ES-I3 (cell line): ENCODE data around the gene PTPRU.
"Not testable (repeated sequence)": the region's sequence is repeated elsewhere in the genome, so short reads cannot be mapped to it uniquely, and the experiment has no call there.

Experiments
- H3K36me3 ChIP-seq: 2 replicates; pipeline ENCODE4 v1.6.1; 2013; ENCODE audit warnings: mild to moderate bottlenecking, low read length, control low read depth, moderate library complexity; ENCODE audit not compliant: insufficient read depth
- H3K4me1 ChIP-seq: 2 replicates; pipeline ENCODE4 v1.6.1; 2013; ENCODE audit warnings: mild to moderate bottlenecking, control low read depth, low read length; ENCODE audit not compliant: insufficient read depth
- H3K9ac ChIP-seq: 2 replicates; pipeline ENCODE4 v1.6.1; 2013; ENCODE audit warnings: low read depth, mild to moderate bottlenecking, low read length, moderate library complexity
- H3K9me3 ChIP-seq: 2 replicates; pipeline ENCODE4 v1.6.1; 2013; ENCODE audit warnings: mild to moderate bottlenecking, low read length, moderate library complexity; ENCODE audit not compliant: control insufficient read depth, insufficient read depth

The PTPRU gene

DNA sequence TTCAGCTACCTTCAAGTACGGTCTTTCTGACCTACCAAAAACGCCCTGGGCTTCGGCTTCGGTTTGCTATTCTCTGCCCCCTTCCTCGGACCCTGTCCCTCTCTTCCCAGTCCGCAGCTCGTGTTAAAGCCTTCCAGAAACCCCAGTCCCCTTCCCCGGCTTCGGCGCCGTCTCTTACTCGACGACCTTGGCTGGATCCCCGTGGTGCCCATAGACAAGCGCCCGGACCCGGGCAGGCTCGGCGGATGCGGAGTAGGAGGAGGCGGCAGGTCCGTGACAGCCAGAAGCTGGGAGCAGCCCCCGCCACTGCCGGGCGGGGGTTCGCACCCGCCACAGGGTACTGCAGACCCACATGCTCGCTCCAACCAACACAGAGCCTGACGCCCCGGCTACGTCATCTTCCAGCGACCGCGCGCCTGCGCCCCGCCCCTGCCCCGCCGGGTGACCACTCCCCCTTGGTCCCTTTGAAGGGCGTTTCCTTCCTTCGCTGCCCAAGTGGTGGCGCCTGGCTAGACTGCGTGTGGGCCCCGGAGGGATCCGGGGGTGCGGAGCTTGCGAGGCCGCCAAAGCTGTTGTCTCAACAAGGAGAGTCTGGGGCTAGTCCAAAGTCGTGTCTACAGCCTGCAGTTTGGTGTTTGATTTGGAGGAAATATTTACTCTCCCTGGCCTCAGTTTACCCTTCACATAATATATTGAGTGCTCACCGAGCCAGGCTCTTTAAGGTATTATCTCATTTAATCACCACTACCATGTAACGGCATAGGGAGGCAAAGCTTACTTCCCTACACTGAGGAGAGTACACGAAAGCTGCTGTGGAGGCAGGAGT lies 5.6 kb upstream of the PTPRU start, which contains the start of gene MECR:
Gene MECR (minus strand): TSS at position 382 of the 826 bp plus-strand sequence. CDS start 28 bp downstream, at position 354.
- H3K4me1 ChIP-seq: peaks cover 5% of the 10 kb centered on the region; the same call in 1 of the 2 replicates
- H3K9ac ChIP-seq: peak within 1 kb of the TSS; percentile 100
- no peaks in the 10 kb centered on the region for H3K36me3 ChIP-seq
- no peaks in the 10 kb centered on the region for H3K9me3 ChIP-seq

DNA sequence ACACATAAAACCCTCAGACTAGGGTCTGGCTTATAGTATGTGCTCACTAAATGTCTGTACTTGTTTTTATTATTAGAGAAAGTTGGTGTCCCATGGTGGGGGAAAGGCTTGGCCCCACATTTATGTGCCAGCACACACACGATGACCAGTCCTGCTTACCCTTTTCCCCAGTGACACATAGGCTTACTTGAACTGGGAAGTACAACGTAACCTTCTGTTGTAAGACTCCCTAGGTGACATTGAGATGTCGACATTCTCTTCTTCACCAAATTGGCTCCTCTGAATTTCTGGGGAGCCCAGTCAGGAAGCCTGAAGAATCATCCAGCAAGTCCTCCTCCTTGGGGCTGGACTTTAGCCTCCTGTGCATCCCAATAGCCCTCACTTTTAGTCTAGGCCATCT lies 3.9 kb upstream of the PTPRU start:
- peaks cover 5% of the 10 kb centered on the region; the same call in 1 of the 2 replicates for H3K4me1 ChIP-seq
- H3K9me3 ChIP-seq: no peaks in the 10 kb centered on the region
- H3K36me3 ChIP-seq: no peaks in the 10 kb centered on the region
- no peak overlapping the region for H3K9ac ChIP-seq

DNA sequence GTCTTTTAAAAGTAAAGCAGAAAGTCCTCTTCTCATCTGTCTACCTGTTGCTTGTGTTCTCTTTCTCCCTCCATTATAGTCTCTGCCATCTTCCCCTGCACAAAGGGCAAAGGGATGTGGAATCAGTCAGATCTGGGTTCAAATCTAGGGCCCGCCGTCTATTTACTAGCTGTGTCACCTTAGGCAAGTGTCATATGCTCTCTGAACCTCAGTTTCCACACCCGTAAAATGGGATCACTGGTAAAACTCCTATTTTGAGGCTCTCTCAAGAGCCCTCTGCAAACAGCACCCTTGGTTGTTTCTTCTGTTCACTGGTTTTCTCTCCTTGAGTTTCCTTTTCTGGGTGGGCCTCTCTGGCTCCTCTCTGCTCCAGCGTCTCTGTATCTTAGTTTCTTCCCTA lies 2.6 kb upstream of the PTPRU start:
- Histone ChIP-seq H3K4me1 (peaks cover 1% of the 10 kb centered on the region), H3K9me3 (no peaks in the 10 kb centered on the region), H3K36me3 (no peaks in the 10 kb centered on the region), H3K9ac (no peak overlapping the region)

DNA sequence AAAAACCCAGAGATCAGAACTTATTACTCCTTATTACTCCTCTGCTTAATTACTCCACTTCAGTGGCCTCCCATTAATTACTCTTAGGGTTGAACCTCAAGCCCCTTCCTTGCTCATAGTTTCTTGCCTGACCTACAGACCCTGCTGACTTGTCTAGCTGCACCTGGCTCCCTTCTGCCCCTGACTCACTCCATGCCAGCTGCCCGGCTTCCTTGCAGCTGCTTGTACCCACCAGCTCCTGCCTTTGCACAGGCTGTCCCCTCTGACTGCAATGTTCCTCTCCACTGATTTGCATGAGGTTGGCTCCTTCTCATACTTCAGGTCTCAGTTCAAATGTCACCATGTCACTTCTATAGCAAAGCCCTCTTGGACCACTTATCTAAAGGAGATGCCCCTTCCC lies 1.9 kb upstream of the PTPRU start:
- Histone ChIP-seq H3K4me1 (peaks cover 8% of the 10 kb centered on the region), H3K9ac (no peak overlapping the region), H3K9me3 (no peaks in the 10 kb centered on the region), H3K36me3 (no peaks in the 10 kb centered on the region)

DNA sequence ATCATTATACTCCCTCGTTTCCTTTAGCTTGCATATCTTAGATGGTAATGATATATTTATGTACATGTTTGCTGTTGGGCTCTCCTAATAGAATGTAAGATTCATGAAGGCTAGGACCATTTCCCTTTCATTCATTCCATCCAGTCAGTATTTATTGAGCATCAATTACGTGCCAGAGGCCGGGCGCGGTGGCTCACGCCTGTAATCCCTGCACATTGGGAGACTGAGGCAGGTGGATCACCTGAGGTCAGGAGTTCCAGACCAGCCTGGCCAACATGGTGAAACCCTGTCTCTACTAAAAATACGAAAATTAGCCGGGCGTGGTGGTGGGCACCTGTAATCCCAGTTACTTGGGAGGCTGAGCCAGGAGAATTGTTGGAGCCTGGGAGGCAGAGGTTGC lies 1.4 kb upstream of the PTPRU start:
- not testable (repeated sequence) for H3K36me3 ChIP-seq, H3K9me3 ChIP-seq, H3K9ac ChIP-seq
- peaks cover 12% of the 10 kb centered on the region for H3K4me1 ChIP-seq

DNA sequence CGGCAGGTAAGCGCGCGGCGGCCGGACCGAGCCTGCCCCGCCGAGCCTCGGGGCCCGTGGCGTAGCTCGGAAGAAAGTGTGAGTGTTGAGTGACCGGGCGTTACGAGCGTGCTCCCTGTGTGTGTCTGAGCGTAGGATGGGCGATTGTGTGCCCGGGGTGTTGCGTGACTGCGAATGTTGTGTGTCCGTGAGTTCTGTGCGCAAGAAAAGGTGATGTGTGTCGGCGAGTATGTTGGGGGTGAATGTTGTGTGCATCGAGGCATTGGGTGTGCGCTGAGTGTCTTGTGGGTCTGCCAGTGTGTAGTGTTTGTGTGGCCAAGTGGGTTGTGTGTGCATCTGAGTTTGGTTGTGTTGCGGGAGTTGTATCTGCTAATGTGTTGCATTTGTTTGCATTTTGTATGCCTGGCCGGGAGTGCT lies 398 bp downstream of the PTPRU start:
- H3K36me3 ChIP-seq: no peaks in the 10 kb centered on the region
- no peaks in the 10 kb centered on the region for H3K9me3 ChIP-seq
- H3K4me1 ChIP-seq: peaks cover 15% of the 10 kb centered on the region
- peak overlapping the region; percentile 75 for H3K9ac ChIP-seq

DNA sequence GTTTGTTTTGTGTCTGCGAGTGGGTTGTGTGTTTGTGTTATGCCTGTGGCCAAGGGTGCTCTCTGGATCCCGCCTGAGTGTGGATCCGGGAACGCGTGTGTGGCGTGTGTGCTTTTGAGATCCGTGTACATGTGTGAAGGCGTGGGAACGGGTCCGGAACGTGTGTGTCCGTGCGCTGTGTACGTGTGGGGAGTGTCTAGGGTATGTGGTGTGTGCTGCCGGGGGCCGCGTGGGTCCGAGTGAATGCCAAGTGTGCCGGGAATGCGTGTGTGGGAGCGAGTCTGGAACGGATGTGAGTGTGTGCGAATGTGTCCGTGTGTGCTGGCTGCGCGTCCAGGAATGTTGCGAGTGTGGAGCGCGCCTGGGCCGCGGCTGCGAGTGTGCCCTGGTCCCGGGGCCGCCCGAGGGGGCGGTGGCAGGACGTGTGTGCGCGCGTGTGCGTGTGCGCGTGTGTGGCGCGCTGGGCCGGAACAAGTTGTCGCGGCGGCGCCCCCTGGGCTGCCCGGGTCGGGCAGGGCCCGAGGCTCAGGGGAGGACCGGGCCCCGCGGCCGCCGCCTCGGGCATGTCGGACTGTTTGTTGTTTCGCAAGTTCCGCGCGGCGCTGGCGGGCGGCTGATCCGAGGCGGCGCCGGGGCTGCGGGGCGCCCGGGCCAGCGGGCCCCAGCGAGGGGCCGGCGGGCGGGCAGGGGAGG lies 953 bp downstream of the PTPRU start:
- Histone ChIP-seq H3K9me3 (no peaks in the 10 kb centered on the region), H3K9ac (peak overlapping the region; percentile 75), H3K4me1 (peaks cover 15% of the 10 kb centered on the region), H3K36me3 (no peaks in the 10 kb centered on the region)

DNA sequence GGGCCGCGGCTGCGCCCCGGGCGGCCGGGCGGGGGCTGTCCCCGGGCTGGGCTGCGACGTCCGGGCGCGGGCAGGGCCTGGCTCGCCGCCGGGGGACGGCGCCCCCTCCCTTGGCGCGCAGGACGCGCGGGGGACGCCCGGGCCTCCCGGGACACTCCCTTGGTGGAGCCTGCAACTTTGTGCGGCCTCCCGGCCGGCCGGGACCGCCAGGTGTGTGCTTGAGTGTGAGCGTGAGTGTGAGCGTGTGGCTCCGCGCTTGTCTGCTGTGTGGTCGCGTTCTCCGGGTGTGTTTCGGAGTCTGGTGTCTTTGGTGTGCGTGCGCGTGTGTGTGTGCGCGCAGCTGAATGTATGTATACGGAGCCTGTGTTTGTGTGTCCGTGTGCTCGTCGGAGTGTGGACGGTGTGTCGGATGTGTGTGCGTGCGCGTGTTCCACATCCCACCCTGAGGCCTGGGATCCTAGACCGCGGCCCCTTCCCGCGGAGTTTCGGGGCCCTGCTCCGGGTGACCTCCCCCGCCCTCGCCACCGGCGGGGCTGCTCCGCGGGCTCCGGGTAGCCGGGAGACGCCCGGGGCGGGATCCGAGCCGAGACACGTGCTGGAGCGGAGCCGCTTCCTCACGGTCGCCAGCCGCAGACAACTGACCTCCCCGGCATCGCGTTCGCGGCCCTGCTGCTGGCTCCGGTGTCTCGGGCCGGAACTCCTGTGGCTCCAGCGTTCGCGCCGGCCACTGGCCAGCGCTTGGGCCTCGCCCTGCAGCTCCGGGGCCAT lies 1.7 kb downstream of the PTPRU start:
- no peaks in the 10 kb centered on the region for H3K36me3 ChIP-seq
- peaks cover 15% of the 10 kb centered on the region for H3K4me1 ChIP-seq
- no peaks in the 10 kb centered on the region for H3K9me3 ChIP-seq
- peak overlapping the region; percentile 66 for H3K9ac ChIP-seq

DNA sequence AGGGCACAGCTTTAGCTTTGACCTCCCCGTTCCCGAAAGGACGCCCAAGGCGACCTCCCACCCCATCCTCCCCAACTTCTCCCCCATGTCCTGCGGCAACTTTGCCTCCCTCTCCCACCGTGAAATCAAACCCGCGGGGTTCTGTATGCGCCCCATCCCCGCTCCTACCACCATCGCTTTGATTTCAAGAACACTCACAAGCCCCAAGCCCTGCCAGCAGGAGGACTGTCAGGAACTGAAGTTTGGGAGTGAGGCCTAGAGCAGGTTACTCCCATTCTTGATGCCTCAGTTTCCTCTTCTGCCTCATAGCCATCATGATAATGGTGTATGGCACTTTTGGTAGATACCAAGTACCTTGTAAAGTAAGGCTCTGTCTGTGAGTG lies 2.3 kb downstream of the PTPRU start:
- no peaks in the 10 kb centered on the region for H3K36me3 ChIP-seq
- peaks cover 19% of the 10 kb centered on the region for H3K4me1 ChIP-seq
- peak overlapping the region; percentile 66 for H3K9ac ChIP-seq
- H3K9me3 ChIP-seq: no peaks in the 10 kb centered on the region

DNA sequence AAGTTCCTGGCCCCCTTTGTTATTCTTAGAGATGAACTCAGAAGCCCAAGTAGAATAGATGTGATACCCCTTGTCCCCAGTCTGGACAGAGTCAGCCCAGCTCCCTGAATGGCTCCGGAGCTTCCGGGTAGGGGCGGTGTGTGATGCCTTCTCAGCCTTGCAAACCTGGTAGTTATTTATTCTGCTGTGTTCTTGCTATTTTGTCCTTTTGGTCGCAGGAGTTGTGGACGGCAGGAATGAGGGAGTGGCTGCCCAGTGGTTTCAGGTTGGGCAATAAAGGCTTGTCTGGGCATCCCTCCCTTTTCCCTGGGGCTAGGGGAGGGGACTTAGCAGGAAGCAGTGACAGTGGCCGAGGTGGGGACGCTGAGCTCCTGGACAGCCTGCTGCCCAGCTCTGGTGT lies 2.8 kb downstream of the PTPRU start:
- H3K36me3 ChIP-seq: no peaks in the 10 kb centered on the region
- peak overlapping the region; percentile 66; the same call in 1 of the 2 replicates for H3K9ac ChIP-seq
- H3K4me1 ChIP-seq: peaks cover 21% of the 10 kb centered on the region
- no peaks in the 10 kb centered on the region for H3K9me3 ChIP-seq

DNA sequence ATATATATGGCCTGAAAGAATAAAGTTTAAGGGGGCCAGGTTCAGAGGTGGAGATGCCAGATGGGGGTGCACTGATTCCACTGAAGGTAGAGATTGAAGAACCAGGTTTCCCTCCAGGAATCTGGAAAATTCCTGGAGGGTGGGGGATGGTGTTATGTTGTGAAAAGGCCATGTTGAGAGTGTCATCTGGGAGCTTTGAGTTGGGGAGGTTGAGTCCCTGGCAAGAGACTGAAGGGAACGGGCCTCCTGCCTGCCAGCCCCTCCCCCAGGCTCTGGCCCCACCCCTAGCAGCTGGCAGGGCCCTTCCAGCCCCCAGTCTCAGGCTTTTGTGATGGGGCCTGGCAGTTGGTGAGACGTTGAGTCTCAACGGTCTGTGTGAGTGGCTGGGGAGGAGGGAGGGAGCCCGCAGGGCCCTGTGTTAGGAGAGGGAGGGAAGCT lies 4.1 kb downstream of the PTPRU start:
- peaks cover 21% of the 10 kb centered on the region for H3K4me1 ChIP-seq
- no peak overlapping the region for H3K9ac ChIP-seq
- H3K9me3 ChIP-seq: no peaks in the 10 kb centered on the region
- no peaks in the 10 kb centered on the region for H3K36me3 ChIP-seq

DNA sequence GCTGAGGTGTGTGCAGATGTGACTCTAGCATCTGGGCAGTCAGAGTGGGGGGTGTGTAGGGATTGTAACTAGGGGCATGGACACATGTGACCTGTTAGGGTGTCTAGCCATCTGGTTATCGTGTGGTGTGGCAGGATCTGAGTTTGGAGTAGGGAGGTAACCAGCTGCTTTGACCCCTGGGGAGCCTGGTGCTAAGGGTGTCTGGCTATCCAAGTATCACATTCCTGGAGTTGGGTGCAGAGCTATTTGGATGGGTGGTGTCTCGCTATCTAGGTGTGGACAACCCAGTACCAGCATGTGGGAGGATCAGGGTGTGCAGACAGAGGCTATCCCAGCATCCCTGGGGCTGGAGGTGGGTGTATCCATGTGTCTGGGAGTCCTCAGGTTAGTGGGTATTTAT lies 4.7 kb downstream of the PTPRU start:
- no peaks in the 10 kb centered on the region for H3K9me3 ChIP-seq
- H3K36me3 ChIP-seq: no peaks in the 10 kb centered on the region
- no peak overlapping the region for H3K9ac ChIP-seq
- H3K4me1 ChIP-seq: peaks cover 21% of the 10 kb centered on the region

DNA sequence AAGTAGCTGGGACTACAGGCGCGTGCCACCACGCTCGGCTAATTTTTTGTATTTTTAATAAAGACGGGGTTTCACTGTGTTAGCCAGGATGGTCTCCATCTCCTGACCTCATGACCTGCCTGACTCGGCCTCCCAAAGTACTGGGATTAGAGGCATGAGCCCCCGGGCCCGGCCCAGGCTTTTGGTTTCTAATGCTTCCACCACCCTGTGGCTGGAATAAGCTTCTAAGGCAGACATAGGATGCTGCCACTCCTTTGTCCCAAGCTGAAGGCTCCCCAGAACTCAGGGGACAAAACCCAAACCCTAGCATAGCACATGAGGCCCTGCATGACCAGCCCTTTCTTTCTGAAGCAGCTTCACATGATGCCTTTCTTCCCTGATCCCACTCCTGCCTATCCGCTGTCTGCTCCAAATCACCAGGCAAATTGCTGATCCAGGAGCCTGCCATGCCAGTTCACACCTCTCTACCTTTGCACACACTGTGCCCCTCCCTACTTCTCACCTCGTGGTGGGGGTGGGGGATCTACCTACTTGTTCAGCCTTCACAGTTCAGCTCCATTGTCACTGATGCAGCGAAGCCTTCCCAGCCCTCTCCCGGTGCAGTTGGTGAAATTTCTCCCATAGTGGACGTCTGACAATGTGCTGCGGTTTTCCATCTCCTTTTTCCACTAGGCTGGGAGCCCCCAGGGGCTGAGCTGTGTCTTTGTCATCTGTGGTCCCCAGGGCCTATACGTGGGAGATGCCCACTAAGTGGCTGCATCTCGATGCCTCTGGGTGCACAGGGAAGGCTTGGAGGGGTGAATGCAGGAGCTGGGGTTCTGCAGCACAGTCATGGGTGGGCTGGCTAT lies 6.9 kb downstream of the PTPRU start:
- Histone ChIP-seq H3K36me3 (no peaks in the 10 kb centered on the region), H3K9me3 (no peaks in the 10 kb centered on the region), H3K9ac (no peak overlapping the region), H3K4me1 (peaks cover 22% of the 10 kb centered on the region)

DNA sequence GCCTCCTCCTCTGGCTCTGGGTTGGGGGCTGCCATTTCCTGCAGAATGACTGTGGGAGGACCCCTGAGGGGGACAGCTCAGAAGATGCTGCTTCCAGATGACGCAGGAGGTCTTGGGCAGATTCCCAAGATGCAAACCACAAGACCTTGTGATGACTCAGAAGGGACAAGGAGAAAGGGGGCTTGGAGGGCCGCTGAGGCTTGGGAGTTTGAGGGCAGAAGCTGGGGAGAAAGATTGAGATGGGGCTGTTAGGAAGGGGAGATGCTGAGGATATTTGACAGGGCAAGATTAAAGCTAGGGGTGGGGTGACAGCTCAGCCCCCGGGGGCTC lies 7.5 kb downstream of the PTPRU start:
- peaks cover 25% of the 10 kb centered on the region for H3K4me1 ChIP-seq
- no peaks in the 10 kb centered on the region for H3K9me3 ChIP-seq
- no peaks in the 10 kb centered on the region for H3K36me3 ChIP-seq
- no peak overlapping the region for H3K9ac ChIP-seq
